Neutrophil (primary cell): ENCODE results near the gene CCHCR1.
"Not testable (repeated sequence)": the region's sequence is repeated elsewhere in the genome, so short reads cannot be mapped to it uniquely, and the experiment has no call there.

Experiments
- H3K27ac ChIP-seq: fragments of 200-600 bp; sonication (generic); 2 replicates; pipeline ENCODE4 v1.5.1; 2016; ENCODE audit warnings: mild to moderate bottlenecking, moderate library complexity
- H3K27me3 ChIP-seq: fragments of 200-600 bp; sonication (generic); 2 replicates; pipeline ENCODE4 v1.6.0; 2016; ENCODE audit warnings: mild to moderate bottlenecking
- H3K36me3 ChIP-seq: fragments of 200-600 bp; sonication (generic); 2 replicates; pipeline ENCODE4 v1.5.1; 2017
- H3K4me1 ChIP-seq, 2 experiments: fragments of 200-600 bp in 1 of 2; sonication (generic) in 1 of 2; 1 replicate in 1 of 2; 2 replicates in 1 of 2; pipeline versions ENCODE4 v1.5.1 to v1.6.1; 2013 to 2016; ENCODE audit warnings: low read depth in 1 of 2, low read length in 1 of 2, mild to moderate bottlenecking in 1 of 2, moderate library complexity in 1 of 2; ENCODE audit not compliant: control insufficient read depth in 1 of 2, insufficient read depth in 1 of 2
- H3K4me3 ChIP-seq, 2 experiments: fragments of 200-600 bp in 1 of 2; sonication (generic) in 1 of 2; 1 replicate in 1 of 2; 2 replicates in 1 of 2; pipeline ENCODE4 v1.5.1; 2013 to 2016; ENCODE audit warnings: low read depth in 1 of 2, low read length in 1 of 2, mild to moderate bottlenecking in 1 of 2, moderate library complexity in 1 of 2
- H3K9me3 ChIP-seq: fragments of 200-600 bp; sonication (generic); 2 replicates; pipeline ENCODE4 v1.5.1; 2016
- CTCF ChIP-seq: fragments of 200-600 bp; sonication (generic); IDR thresholded peaks from 2 replicates; pipeline ENCODE4 v1.5.1; 2016; ENCODE audit warnings: antibody characterized with exemption

The CCHCR1 gene

DNA sequence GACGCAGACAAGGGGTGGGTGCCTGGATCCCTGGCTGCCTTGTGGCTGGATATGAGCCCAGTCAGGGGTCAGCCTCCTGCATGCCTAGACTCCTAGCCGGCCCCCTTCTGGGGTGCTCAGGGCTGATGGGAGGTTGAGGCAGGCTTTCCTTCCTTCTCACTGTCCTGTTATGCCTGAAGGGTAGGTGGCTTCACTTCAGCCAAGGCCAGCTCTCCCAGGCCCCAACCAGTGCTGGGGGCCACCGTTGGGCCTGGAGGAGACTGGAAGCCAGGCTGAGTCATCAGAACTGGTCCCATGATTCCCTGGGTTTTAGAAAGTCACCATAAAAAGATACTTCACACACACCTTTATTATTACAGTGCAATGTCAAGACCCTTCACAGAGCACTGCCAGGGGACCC lies 15.8 kb upstream of the CCHCR1 start:
- H3K36me3 ChIP-seq = no peaks in the 10 kb centered on the region
- H3K4me3 ChIP-seq = no peak overlapping the region
- H3K27ac ChIP-seq = no peak overlapping the region
- no peaks in the 10 kb centered on the region for H3K4me1 ChIP-seq
- no peaks in the 10 kb centered on the region for H3K27me3 ChIP-seq
- no peaks in the 10 kb centered on the region for H3K9me3 ChIP-seq
- TF ChIP-seq CTCF = no peak

GRCh38 chr6:31172973-31173384 lies 15.4 kb upstream of the CCHCR1 start:
- no peak for TF ChIP-seq CTCF
- Histone ChIP-seq H3K9me3 (no peaks in the 10 kb centered on the region), H3K36me3 (no peaks in the 10 kb centered on the region), H3K27me3 (no peaks in the 10 kb centered on the region), H3K4me3 (no peak overlapping the region), H3K27ac (no peak overlapping the region), H3K4me1 (no peaks in the 10 kb centered on the region)

DNA sequence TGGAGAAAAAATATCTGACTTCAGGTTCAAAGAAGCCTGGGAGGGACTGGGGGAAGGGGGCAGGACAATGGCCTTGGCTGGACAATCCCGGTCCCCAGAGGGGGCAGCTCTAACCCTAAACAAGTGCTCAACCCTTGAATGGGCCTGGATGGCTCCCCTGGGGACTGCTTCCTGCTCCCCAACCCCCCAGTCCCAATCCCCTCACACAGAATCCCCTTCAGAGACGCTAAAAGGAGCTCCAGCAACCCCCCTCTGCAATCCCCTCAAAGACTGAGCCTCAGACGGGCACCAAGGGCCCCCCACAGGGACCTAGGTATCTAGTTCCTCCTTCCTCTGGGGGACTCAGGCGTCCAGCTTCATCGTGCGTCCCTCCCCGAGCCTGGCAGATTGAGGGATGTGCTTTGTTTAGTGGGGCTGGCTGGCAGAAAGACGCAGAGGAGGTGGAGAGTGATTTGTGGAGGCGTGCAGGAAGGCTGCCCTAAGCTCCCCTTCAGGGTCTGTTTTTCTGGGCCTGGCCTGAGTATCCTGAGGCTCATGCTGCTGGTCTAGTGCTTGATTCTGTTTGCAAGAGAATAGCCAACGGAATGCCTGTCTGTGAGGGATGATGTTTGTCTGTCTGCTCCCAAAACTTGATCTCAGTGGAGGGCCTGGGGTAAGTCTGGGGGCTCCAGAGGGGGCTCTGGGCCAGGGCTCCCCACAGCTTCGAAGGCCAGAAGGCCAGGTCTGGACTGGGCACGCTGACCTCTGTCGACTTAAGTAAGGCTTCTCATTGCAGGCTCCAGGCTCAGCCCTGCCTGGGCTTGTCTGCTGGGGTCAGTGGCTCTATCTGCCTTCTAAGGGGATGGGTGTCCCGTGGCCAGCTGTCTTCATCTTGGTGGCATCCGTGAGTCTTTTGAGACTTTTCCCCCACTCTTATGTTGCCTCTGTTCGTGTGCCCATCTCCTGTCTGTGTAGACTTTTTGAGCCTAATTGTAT lies 14.6 kb upstream of the CCHCR1 start:
- H3K9me3 ChIP-seq = no peaks in the 10 kb centered on the region
- no peaks in the 10 kb centered on the region for H3K27me3 ChIP-seq
- H3K4me3 ChIP-seq = no peak overlapping the region
- TF ChIP-seq CTCF = no peak
- no peaks in the 10 kb centered on the region for H3K36me3 ChIP-seq
- H3K27ac ChIP-seq = no peak overlapping the region
- no peaks in the 10 kb centered on the region for H3K4me1 ChIP-seq

DNA sequence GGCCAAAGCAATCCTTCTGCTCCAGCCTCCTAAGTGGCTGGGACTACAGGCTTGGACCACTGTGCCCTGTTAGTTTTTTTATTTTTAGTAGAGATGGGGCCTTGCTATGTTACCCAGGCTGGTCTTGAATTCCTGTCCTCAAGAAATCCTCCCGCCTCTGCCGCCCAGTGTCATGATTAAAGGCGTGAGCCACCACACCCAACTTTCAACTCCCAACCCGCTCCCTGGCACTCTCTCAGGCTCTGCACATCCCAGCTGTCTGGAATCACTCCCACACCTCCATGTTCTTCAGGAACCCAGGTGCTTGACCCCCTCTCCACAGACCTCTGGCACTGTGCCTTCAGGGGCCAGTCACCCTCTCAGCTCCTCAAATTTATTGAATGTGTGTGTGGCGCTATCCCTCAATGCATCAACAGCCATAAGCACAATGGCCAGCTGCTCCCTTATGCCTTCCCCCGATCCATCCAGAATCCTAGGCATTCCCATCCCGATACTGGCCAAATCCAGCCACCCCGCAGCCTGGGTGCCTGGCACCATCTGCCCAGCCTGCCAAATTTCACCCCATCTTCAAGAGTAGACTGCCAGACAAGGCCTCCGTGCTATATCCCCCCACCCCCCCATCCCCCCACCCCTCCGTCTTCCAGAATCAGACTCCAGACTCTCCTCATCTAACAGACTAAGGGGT lies 13.5 kb upstream of the CCHCR1 start:
- no peak for TF ChIP-seq CTCF
- Histone ChIP-seq H3K36me3 (no peaks in the 10 kb centered on the region), H3K27me3 (no peaks in the 10 kb centered on the region), H3K9me3 (no peaks in the 10 kb centered on the region), H3K4me3 (no peak overlapping the region), H3K4me1 (no peaks in the 10 kb centered on the region), H3K27ac (no peak overlapping the region)

DNA sequence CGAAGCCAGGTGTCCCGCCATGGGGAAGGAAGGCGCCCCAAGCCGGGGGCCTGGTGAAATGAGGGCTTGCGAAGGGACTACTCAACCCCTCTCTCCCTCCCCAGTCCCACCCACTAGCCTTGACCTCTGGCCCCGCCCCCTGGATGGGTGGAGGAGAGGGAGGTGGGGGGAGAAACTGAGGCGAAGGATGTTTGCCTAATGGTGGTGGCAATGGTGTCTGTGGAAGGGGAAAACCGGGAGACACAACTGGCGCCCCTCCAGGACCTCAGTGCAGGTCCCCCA lies 12.9 kb upstream of the CCHCR1 start, which contains the start of gene POU5F1:
Gene POU5F1 (minus strand): TSS at position 83 of the 282 bp plus-strand sequence. CDS start 62 bp downstream, at position 21.
- Histone ChIP-seq H3K4me1 (no peaks in the 10 kb centered on the region), H3K36me3 (peaks cover 4% of the 10 kb centered on the region), H3K27ac (no peak within 1 kb of the TSS), H3K9me3 (no peaks in the 10 kb centered on the region), H3K27me3 (no peaks in the 10 kb centered on the region), H3K4me3 (no peak within 1 kb of the TSS)
- no peak for TF ChIP-seq CTCF

- H3K27ac ChIP-seq = not testable (repeated sequence)
These were observed 12.4 kb upstream of the CCHCR1 start for GRCh38 chr6:31169858-31170599.

More at GRCh38 chr6:31169858-31170599, 12.4 kb upstream of the CCHCR1 start:
- H3K4me3 ChIP-seq, H3K27me3 ChIP-seq, H3K9me3 ChIP-seq, H3K4me1 ChIP-seq, H3K36me3 ChIP-seq: not testable (repeated sequence)
